ENCODE measurements around the gene TMEM50A. TPM values are rescaled to one million over a fixed set of nuclear protein-coding genes. Genes with fewer than 3 reads are reported as not detected.

Gene TMEM50A
- total and polyA plus RNA-seq, 9 of the 15 experiments (the other 6 are each of a cell fraction or from before 2014, with no cell fraction given) = 43.7 to 195 (median 137) TPM

DNA sequence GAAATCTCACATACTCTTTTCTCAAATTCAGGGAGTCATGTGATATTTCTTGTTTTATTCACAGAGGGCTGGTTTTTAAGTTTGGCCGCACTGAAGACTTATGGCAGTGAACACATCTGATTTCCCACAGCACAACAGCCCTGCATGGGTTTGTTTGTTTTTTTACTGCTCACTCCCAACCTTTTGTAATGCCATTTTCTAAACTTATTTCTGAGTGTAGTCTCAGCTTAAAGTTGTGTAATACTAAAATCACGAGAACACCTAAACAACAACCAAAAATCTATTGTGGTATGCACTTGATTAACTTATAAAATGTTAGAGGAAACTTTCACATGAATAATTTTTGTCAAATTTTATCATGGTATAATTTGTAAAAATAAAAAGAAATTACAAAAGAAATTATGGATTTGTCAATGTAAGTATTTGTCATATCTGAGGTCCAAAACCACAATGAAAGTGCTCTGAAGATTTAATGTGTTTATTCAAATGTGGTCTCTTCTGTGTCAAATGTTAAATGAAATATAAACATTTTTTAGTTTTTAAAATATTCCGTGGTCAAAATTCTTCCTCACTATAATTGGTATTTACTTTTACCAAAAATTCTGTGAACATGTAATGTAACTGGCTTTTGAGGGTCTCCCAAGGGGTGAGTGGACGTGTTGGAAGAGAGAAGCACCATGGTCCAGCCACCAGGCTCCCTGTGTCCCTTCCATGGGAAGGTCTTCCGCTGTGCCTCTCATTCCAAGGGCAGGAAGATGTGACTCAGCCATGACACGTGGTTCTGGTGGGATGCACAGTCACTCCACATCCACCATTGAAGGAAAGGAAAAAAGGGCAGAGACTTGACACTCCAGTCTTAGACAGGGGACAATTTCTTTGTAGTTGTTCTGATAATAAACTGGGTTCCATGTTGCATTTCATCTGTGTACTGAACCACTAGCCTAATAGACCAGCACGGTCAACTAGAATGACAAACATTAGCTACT, 22.8 kb downstream of the TMEM50A start (continued):
- TF ChIP-seq, protein P1, sequence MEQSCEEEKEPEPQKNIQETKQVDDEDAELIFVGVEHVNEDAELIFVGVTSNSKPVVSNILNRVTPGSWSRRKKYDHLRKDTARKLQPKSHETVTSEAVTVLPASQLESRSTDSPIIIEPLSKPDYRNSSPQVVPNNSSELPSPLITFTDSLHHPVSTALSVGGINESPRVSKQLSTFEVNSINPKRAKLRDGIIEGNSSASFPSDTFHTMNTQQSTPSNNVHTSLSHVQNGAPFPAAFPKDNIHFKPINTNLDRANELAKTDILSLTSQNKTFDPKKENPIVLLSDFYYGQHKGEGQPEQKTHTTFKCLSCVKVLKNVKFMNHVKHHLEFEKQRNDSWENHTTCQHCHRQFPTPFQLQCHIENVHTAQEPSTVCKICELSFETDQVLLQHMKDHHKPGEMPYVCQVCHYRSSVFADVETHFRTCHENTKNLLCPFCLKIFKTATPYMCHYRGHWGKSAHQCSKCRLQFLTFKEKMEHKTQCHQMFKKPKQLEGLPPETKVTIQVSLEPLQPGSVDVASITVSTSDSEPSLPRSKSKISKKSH (CRISPR knock-in tag; IDR thresholded peaks at IDR 0.05) = no peak
- TF ChIP-seq TBL1XR1 (IDR thresholded peaks at IDR 0.05; ENCODE audit: low read length in 2 of 2) (no peak), HNRNPL (IDR thresholded peaks at IDR 0.05; ENCODE audit: low read depth, low read length) (no peak), ZBTB8A (IDR thresholded peaks at IDR 0.05; ENCODE audit: partially characterized antibody) (no peak), ZNF436 (CRISPR knock-in tag; IDR thresholded peaks at IDR 0.05) (no peak), ASH1L (IDR thresholded peaks at IDR 0.05; ENCODE audit: borderline replicate concordance, low read depth, partially characterized antibody) (no peak), MAFF (IDR thresholded peaks at IDR 0.05; ENCODE audit: low read length) (no peak), CHD4 (IDR thresholded peaks at IDR 0.05; ENCODE audit: insufficient read depth, insufficient replicate concordance, low read depth, low read length, poor library complexity, severe bottlenecking) (no peak), CEBPB (tag; IDR thresholded peaks at IDR 0.05) (peak; percentile 54; the same call in 1 of the 2 replicates), NFATC3 (IDR thresholded peaks at IDR 0.05) (peak; percentile 58; the same call in 1 of the 2 replicates), ESRRB (CRISPR knock-in tag; IDR thresholded peaks at IDR 0.05; ENCODE audit: borderline replicate concordance) (no peak), NR2F6 (CRISPR knock-in tag; IDR thresholded peaks at IDR 0.05) (no peak), ARID1B (IDR thresholded peaks at IDR 0.05) (peak; percentile 60), SMAD3 (CRISPR knock-in tag; conservative IDR thresholded peaks at IDR 0.05) (0 out of 2 replicates have a peak, but pooled peaks have one; percentile 33)
- TF ChIP-seq, protein P2, sequence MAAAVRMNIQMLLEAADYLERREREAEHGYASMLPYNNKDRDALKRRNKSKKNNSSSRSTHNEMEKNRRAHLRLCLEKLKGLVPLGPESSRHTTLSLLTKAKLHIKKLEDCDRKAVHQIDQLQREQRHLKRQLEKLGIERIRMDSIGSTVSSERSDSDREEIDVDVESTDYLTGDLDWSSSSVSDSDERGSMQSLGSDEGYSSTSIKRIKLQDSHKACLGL (CRISPR knock-in tag; IDR thresholded peaks at IDR 0.05; ENCODE audit: borderline replicate concordance, poor library complexity, severe bottlenecking) = peak; percentile 24
- TF ChIP-seq, protein P3, sequence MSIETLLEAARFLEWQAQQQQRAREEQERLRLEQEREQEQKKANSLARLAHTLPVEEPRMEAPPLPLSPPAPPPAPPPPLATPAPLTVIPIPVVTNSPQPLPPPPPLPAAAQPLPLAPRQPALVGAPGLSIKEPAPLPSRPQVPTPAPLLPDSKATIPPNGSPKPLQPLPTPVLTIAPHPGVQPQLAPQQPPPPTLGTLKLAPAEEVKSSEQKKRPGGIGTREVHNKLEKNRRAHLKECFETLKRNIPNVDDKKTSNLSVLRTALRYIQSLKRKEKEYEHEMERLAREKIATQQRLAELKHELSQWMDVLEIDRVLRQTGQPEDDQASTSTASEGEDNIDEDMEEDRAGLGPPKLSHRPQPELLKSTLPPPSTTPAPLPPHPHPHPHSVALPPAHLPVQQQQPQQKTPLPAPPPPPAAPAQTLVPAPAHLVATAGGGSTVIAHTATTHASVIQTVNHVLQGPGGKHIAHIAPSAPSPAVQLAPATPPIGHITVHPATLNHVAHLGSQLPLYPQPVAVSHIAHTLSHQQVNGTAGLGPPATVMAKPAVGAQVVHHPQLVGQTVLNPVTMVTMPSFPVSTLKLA (conservative IDR thresholded peaks at IDR 0.05) = peak; percentile 76
- TF ChIP-seq, protein P4, sequence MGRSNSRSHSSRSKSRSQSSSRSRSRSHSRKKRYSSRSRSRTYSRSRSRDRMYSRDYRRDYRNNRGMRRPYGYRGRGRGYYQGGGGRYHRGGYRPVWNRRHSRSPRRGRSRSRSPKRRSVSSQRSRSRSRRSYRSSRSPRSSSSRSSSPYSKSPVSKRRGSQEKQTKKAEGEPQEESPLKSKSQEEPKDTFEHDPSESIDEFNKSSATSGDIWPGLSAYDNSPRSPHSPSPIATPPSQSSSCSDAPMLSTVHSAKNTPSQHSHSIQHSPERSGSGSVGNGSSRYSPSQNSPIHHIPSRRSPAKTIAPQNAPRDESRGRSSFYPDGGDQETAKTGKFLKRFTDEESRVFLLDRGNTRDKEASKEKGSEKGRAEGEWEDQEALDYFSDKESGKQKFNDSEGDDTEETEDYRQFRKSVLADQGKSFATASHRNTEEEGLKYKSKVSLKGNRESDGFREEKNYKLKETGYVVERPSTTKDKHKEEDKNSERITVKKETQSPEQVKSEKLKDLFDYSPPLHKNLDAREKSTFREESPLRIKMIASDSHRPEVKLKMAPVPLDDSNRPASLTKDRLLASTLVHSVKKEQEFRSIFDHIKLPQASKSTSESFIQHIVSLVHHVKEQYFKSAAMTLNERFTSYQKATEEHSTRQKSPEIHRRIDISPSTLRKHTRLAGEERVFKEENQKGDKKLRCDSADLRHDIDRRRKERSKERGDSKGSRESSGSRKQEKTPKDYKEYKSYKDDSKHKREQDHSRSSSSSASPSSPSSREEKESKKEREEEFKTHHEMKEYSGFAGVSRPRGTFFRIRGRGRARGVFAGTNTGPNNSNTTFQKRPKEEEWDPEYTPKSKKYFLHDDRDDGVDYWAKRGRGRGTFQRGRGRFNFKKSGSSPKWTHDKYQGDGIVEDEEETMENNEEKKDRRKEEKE (IDR thresholded peaks at IDR 0.05; ENCODE audit: borderline replicate concordance in 1 of 2, control insufficient read depth in 1 of 2, low read depth in 2 of 2, low read length in 1 of 2) = no peak
